HepG2 (cell line): Measurements from ENCODE around the gene MSMB. TPM values are rescaled to one million over a fixed set of nuclear protein-coding genes. Genes with fewer than 3 reads are reported as not detected.

Source experiments
- ATAC-seq: fragments of 200-7000 bp; cut with Tn5 transposase; 3 replicates; pipeline ENCODE4 v1.9.1; 2020; ENCODE audit warnings: mild to moderate bottlenecking, moderate library complexity
- BruUV-seq: library from RNA; stranded (reverse); fragments of 400-500 nt; replicated peaks from 2 replicates; lab custom pipeline; 2021; lab: Mats Ljungman, UMichigan
- CTCF ChIA-PET: fragments of 300-600 bp; formaldehyde crosslinking; extraction: SDS; loops from one replicate; lab custom pipeline; 2021; ENCODE audit warnings: low total read pairs, inconsistent platforms, low intra/inter-chr PET ratio; lab: Yijun Ruan, JAX
- POLR2A ChIA-PET: fragments of 350-600 bp; sonication (Branson Sonifier 250); formaldehyde crosslinking; loops from one replicate; lab custom pipeline; 2020; ENCODE audit warnings: antibody characterized with exemption, inconsistent platforms; lab: Yijun Ruan, JAX
- DNase-seq: peaks from one replicate; pipeline ENCODE4 v3.0.0-alpha.2; 2015; ENCODE audit warnings: low spot score
- FAIRE-seq: peaks from 3 replicates; lab custom pipeline; 2011; peaks lifted over from hg19 to GRCh38; lab: Jason Lieb, UNC
- H2AFZ ChIP-seq: one replicate; pipeline ENCODE4 v1.6.1; 2011; ENCODE audit warnings: low read length, inconsistent platforms
- H3K27ac ChIP-seq: fragments of 300-600 bp; 3 replicates; pipeline ENCODE4 v1.8.0; 2011; ENCODE audit warnings: mixed run types, mild to moderate bottlenecking, mixed read lengths, low read length, inconsistent platforms; ENCODE audit not compliant: insufficient read depth; ENCODE audit errors: extremely low read length
- H3K27me3 ChIP-seq, 2 experiments: fragments of 200-600 bp in 1 of 2; 2 replicates in 1 of 2; 3 replicates in 1 of 2; pipeline versions ENCODE4 v1.6.0 to v1.8.0; 2011; ENCODE audit warnings: low read length in 2 of 2, mild to moderate bottlenecking in 2 of 2, moderate library complexity in 2 of 2, inconsistent platforms in 1 of 2; ENCODE audit not compliant: insufficient read depth in 2 of 2, control insufficient read depth in 1 of 2
- H3K36me3 ChIP-seq, 2 experiments: fragments of 200-600 bp in 1 of 2; replicated peaks in 1 of 2; 2 replicates in 1 of 2; 3 replicates in 1 of 2; pipeline versions ENCODE4 v1.5.1 to v1.8.0; 2011; ENCODE audit warnings: low read length in 2 of 2, inconsistent platforms in 1 of 2; ENCODE audit not compliant: insufficient read depth in 2 of 2, control insufficient read depth in 1 of 2
- H3K4me1 ChIP-seq: 2 replicates; pipeline ENCODE4 v1.5.1; 2012; ENCODE audit warnings: low read length, inconsistent platforms; ENCODE audit not compliant: insufficient read depth
- H3K4me2 ChIP-seq: 2 replicates; pipeline ENCODE4 v1.6.0; 2011; ENCODE audit warnings: low read depth, low read length, inconsistent platforms
- H3K4me3 ChIP-seq, 3 experiments: fragments of 200-600 bp in 1 of 3; sonication (generic), shearing (Covaris generic) in 1 of 3; replicated peaks in 1 of 3; 2 replicates each; pipeline ENCODE4 v1.5.1; 2011 to 2016; ENCODE audit warnings: low read length in 3 of 3, inconsistent platforms in 2 of 3, low read depth in 2 of 3, mild to moderate bottlenecking in 2 of 3, control low read depth in 1 of 3, mixed read lengths in 1 of 3; ENCODE audit not compliant: insufficient read depth in 1 of 3
- H3K79me2 ChIP-seq: one replicate; pipeline ENCODE4 v1.6.1; 2011; ENCODE audit warnings: low read length, inconsistent platforms; ENCODE audit not compliant: insufficient read depth
- H3K9ac ChIP-seq: 2 replicates; pipeline ENCODE4 v1.6.0; 2011; ENCODE audit warnings: mild to moderate bottlenecking, low read depth, low read length, inconsistent platforms; ENCODE audit not compliant: insufficient read depth
- H3K9me3 ChIP-seq: 2 replicates; pipeline ENCODE4 v1.5.1; 2012; ENCODE audit warnings: mild to moderate bottlenecking, low read length
- H4K20me1 ChIP-seq: 2 replicates; pipeline ENCODE4 v1.6.0; 2011; ENCODE audit warnings: inconsistent platforms, mild to moderate bottlenecking, low read length, moderate library complexity; ENCODE audit not compliant: insufficient read depth
- ASH2L ChIP-seq: fragments of 300-600, 200-600 bp; sonication (generic); IDR thresholded peaks from 2 replicates; pipeline ENCODE4 v1.7.0; 2017; ENCODE audit warnings: low read depth, mild to moderate bottlenecking, moderate library complexity, mixed read lengths, low read length; ENCODE audit not compliant: insufficient read length
- ATF4 ChIP-seq, 2 experiments: fragments of 450-650 bp in 1 of 2; sonication (generic) in 1 of 2; formaldehyde crosslinking; IDR thresholded peaks; 2 replicates each; pipeline versions ENCODE4 v1.5.0 to v1.8.0; 2020 to 2022; ENCODE audit warnings: mild to moderate bottlenecking in 1 of 2, missing genetic modification reagents in 1 of 2
- E2F5 ChIP-seq: sonication (generic); formaldehyde crosslinking; conservative IDR thresholded peaks from 2 replicates; pipeline ENCODE4 v1.4.0; 2020; ENCODE audit warnings: missing genetic modification reagents
- ELF1 ChIP-seq: sonication (generic); formaldehyde crosslinking; IDR thresholded peaks from 2 replicates; pipeline ENCODE4 v1.4.0; 2020; ENCODE audit warnings: missing genetic modification reagents
- FOSL2 ChIP-seq: sonication (generic); formaldehyde crosslinking; IDR thresholded peaks from 2 replicates; pipeline ENCODE4 v1.4.0; 2020; ENCODE audit warnings: missing genetic modification reagents
- ISL2 ChIP-seq: sonication (generic); formaldehyde crosslinking; IDR thresholded peaks from 2 replicates; pipeline ENCODE4 v1.5.0; 2020; ENCODE audit warnings: missing genetic modification reagents
- KDM3A ChIP-seq: IDR thresholded peaks from 2 replicates; pipeline ENCODE4 v1.6.1; 2018; ENCODE audit warnings: low read depth, missing compliant biosample characterization
- PBX3 ChIP-seq: sonication (generic); formaldehyde crosslinking; IDR thresholded peaks from 2 replicates; pipeline ENCODE4 v1.8.1; 2023; ENCODE audit warnings: missing genetic modification reagents, inconsistent platforms, borderline replicate concordance
- SAP130 ChIP-seq: IDR thresholded peaks from 2 replicates; pipeline ENCODE4 v1.6.1; 2016; ENCODE audit warnings: low read depth
- SKIL ChIP-seq: sonication (generic); formaldehyde crosslinking; IDR thresholded peaks from 2 replicates; pipeline ENCODE4 v1.8.0; 2022; ENCODE audit warnings: missing genetic modification reagents, mild to moderate bottlenecking, moderate library complexity, borderline replicate concordance
- STAG1 ChIP-seq: sonication (generic); formaldehyde crosslinking; IDR thresholded peaks from 2 replicates; pipeline ENCODE4 v1.4.0; 2020; ENCODE audit warnings: missing genetic modification reagents
- ZFX ChIP-seq: sonication (generic); formaldehyde crosslinking; IDR thresholded peaks from 2 replicates; pipeline ENCODE4 v1.4.0; 2020; ENCODE audit warnings: mild to moderate bottlenecking, low read depth, missing genetic modification reagents, moderate library complexity
- ZIK1 ChIP-seq: sonication (generic); formaldehyde crosslinking; IDR thresholded peaks from 2 replicates; pipeline ENCODE4 v1.5.0; 2020; ENCODE audit warnings: mild to moderate bottlenecking, low read depth, missing genetic modification reagents, borderline replicate concordance
- ZNF766 ChIP-seq: sonication (generic); formaldehyde crosslinking; IDR thresholded peaks from 2 replicates; pipeline ENCODE4 v1.5.0; 2020; ENCODE audit warnings: missing genetic modification reagents, borderline replicate concordance
- ZNF816 ChIP-seq: sonication (generic); formaldehyde crosslinking; IDR thresholded peaks from 2 replicates; pipeline ENCODE4 v1.8.0; 2022; ENCODE audit warnings: missing genetic modification reagents, mild to moderate bottlenecking, borderline replicate concordance
- ZNF878 ChIP-seq: sonication (generic); formaldehyde crosslinking; IDR thresholded peaks from 2 replicates; pipeline ENCODE4 v1.8.1; 2023; ENCODE audit warnings: mild to moderate bottlenecking, missing genetic modification reagents, moderate library complexity
- WGBS: methylation state at CpG from one replicate; pipeline ENCODE4 v1.1.6; 2017; ENCODE audit warnings: low lambda C conversion rate; 5-methylcytosine and 5-hydroxymethylcytosine counted together
- in situ Hi-C: cut with HindIII; loops from 2 replicates; pipeline ENCODE4 v1.10.0; 2017; ENCODE audit warnings: low pct_unique_long_range_greater_than_20kb; ENCODE audit not compliant: extremely low pct_ligation_motif_present
- intact Hi-C: fragments of 100-400 bp; cut with micrococcal nuclease; formaldehyde crosslinking; loops from one replicate; pipeline ENCODE4 v1.10.0; 2022; ENCODE audit not compliant: unreplicated experiment
- polyA plus RNA-seq, 8 experiments: library from polyadenylated mRNA; depleted of rRNA in 3 of 8; stranded (reverse) in 7 of 8; unstranded in 1 of 8; fragments of >200 nt; fragmentation: Illumina TruSeq in 4 of 8; extraction: Trizol in 4 of 8; gene quantifications; 2 replicates each; pipeline versions ENCODE4 v1.2.1 to v1.2.3, GENCODE V29; 2011 to 2016; ENCODE audit warnings: low read depth in 4 of 8, missing spikeins in 1 of 8, mixed read lengths in 1 of 8; ENCODE audit not compliant: insufficient read depth in 1 of 8
- total RNA-seq, 5 experiments: library from RNA; depleted of rRNA; stranded (reverse); fragments of >200 nt; fragmentation: Illumina TruSeq; extraction: Trizol; gene quantifications; 2 replicates each; pipeline ENCODE4 v1.2.3, GENCODE V29; 2016; ENCODE audit warnings: low read depth in 1 of 5

The MSMB gene
- total and polyA plus RNA-seq, 2 of the 13 experiments (the other 11 are each of a cell fraction or from before 2014, with no cell fraction given), result 0.84 TPM; not detected in 1

- Histone ChIP-seq H3K36me3 (peaks cover 0 to 6% of the 10 kb centered on the region in 2 experiments; a peak in 2 of 5 replicates), H3K9me3 (no peaks in the 10 kb centered on the region), H3K27ac (peak overlapping the region; percentile 86), H3K4me3 (peak overlapping the region; percentile 85 to 92 (median 88)), H3K79me2 (peaks cover 48% of the 10 kb centered on the region), H3K4me2 (peak overlapping the region; percentile 93), H3K9ac (peak overlapping the region; percentile 96), H2AFZ (no peak overlapping the region), H3K27me3 (no peaks in the 10 kb centered on the region; a peak in 1 of 5 replicates), H4K20me1 (peaks cover 17% of the 10 kb centered on the region), H3K4me1 (peaks cover 79% of the 10 kb centered on the region)
- FAIRE-seq (no peak), ATAC-seq (peak; percentile 58), DNase-seq (peak; percentile 95)
- CTCF ChIA-PET, result no interaction called here
- intact Hi-C loops (loop anchor here (5.0 kb wide), 1 partner anchor 60 kb away; no protein-coding TSS in a partner anchor), in situ Hi-C loops (loop anchor here (5.0 kb wide), 1 partner anchor 60 kb away; no protein-coding TSS in a partner anchor)
- BruUV-seq, result TSS peak; percentile 54
- POLR2A ChIA-PET, result interaction anchor here (0.7 to 3.8 kb wide), 14 partner anchors 8 to 1051 kb away, joined by 3 to 53 read pairs (median 5); partner anchors contain the start of genes MSMB and TIMM23
- 2% methylated on average over 6 of the region's 6 CpGs for WGBS
- TF ChIP-seq ISL2 (CRISPR knock-in tag) (peak; percentile 97), ZNF878 (CRISPR knock-in tag) (peak; percentile 53), ATF4 (CRISPR knock-in tag; IDR thresholded peaks at IDR 0.05) (no peak), ZNF766 (CRISPR knock-in tag) (0 out of 2 replicates have a peak, but pooled peaks have one; percentile 35), ZNF816 (CRISPR knock-in tag) (peak; percentile 73; the same call in 1 of the 2 replicates), FOSL2 (CRISPR knock-in tag) (peak; percentile 81), ASH2L (peak; percentile 25), KDM3A (CRISPR knock-in tag) (no peak), ZFX (CRISPR knock-in tag) (peak; percentile 66), PBX3 (no peak), ELF1 (peak; percentile 6; the same call in 1 of the 2 replicates), SKIL (peak; percentile 77; the same call in 1 of the 2 replicates), STAG1 (CRISPR knock-in tag) (0 out of 2 replicates have a peak, but pooled peaks have one; percentile 17), ZIK1 (CRISPR knock-in tag) (peak; percentile 53; the same call in 1 of the 2 replicates), E2F5 (no peak), SAP130 (CRISPR knock-in tag) (peak; percentile 93)
These were observed 14.2 kb downstream of the MSMB start for GRCh38 chr10:46031648-46032532.
